Amniotic epithelial cell (primary cell): ENCODE measurements around the gene JUND.
A peak's percentile ranks its signal among the peaks of the same experiment; 100 is the strongest.

ENCODE experiments used
- DNase-seq: peaks from one replicate; pipeline ENCODE4 v3.0.0-alpha.2; 2010; ENCODE audit warnings: low read depth

The JUND gene

GRCh38 chr19:18269070-18269723 is 12.2 kb downstream of the JUND start:
- no peak for DNase-seq

- no peak for DNase-seq
These were observed 14.4 kb downstream of the JUND start for GRCh38 chr19:18266771-18267686.

- DNase-seq: no peak
These were observed 15.8 kb downstream of the JUND start for GRCh38 chr19:18265582-18265981.

GRCh38 chr19:18264971-18265540 is 16.4 kb downstream of the JUND start:
- no peak for DNase-seq

GRCh38 chr19:18264137-18264854 is 17.1 kb downstream of the JUND start:
- DNase-seq: no peak

- no peak for DNase-seq
These were observed 17.9 kb downstream of the JUND start for GRCh38 chr19:18263324-18264136.

GRCh38 chr19:18262917-18263316 is 18.5 kb downstream of the JUND start:
- no peak for DNase-seq

GRCh38 chr19:18262144-18262543 is 19.3 kb downstream of the JUND start:
- DNase-seq: no peak

GRCh38 chr19:18261474-18261873 is 19.9 kb downstream of the JUND start:
- no peak for DNase-seq

- DNase-seq: peak; percentile 59
These were observed 21.5 kb downstream of the JUND start for GRCh38 chr19:18259893-18260292.

GRCh38 chr19:18257503-18258470 is 23.6 kb downstream of the JUND start:
- DNase-seq: no peak

GRCh38 chr19:18254546-18255503 is 26.6 kb downstream of the JUND start:
- no peak for DNase-seq

- no peak for DNase-seq
These were observed 27.7 kb downstream of the JUND start for GRCh38 chr19:18253716-18254115.

- no peak for DNase-seq
These were observed 28.3 kb downstream of the JUND start for GRCh38 chr19:18253130-18253529.

GRCh38 chr19:18252370-18252717 is 29.1 kb downstream of the JUND start:
- DNase-seq: no peak

GRCh38 chr19:18251587-18252369 is 29.6 kb downstream of the JUND start:
- peak; percentile 43 for DNase-seq

GRCh38 chr19:18249834-18250233 is 31.6 kb downstream of the JUND start:
- no peak for DNase-seq

GRCh38 chr19:18245297-18245696 is 36.1 kb downstream of the JUND start:
- DNase-seq: no peak
